ENCODE measurements around the gene SIK3.
"Not testable (repeated sequence)": the region's sequence is repeated elsewhere in the genome, so short reads cannot be mapped to it uniquely, and the experiment has no call there.

SIK3 gene

DNA sequence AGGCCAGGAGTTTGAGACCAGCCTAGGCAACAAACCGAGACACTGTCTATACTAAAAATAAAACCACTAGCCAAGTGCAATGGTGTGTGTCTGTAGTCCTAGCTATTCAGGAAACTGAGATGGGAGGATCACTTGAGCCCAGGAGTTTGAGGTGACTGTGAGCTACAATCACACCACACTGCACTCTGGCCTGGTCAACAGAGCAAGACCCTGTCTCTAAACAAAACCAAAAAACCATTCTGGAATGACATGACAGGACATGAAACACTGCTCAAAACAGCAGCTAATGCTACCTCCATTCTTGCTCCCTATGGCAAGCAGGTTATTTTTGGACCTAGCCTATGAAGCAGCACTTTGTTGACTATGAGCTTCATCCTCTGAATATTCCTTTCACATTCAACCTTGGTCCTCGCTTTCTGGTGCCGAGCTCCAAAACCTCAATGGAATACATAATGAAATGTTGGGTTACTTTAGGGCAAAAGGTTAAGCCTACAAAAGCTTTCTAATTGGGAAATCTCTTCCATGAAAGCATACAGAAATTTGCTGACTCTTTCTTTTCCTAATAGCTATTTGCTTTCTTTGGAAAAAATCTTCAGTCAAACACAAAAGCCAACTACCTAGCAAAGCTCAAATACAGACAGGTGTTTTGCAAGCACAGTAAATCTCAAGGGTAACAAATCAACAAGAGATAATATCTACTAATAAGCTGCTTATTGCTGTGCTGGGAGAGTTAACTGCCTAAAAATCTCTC is 21.1 kb downstream of the SIK3 start:
- no peak for DNase-seq (ENCODE audit: low spot score)

GRCh38 chr11:117075186-117075585 is 23.0 kb downstream of the SIK3 start:
- no peak for DNase-seq (ENCODE audit: low spot score)

- no peak for DNase-seq (ENCODE audit: low spot score)
Measured at GRCh38 chr11:117074119-117074518, 24.1 kb downstream of the SIK3 start.

DNA sequence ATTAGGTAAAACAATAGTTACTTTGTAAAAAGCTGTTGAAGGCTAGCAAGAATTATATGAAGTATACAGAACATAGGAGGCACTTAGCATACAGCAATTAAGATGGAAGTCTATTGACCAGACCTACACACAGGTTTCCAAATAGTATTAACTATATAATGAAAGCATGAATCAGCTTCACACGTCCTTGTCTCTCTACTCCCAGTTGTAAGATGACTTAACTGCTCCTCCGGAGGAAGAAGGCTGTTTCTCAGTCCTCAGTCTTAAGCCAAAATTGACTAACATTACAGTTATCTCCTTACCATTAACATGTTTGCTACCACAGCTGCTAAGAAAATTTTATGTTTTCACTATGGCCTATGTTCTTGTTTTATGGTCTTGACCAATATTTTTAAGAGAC is 24.7 kb downstream of the SIK3 start:
- no peak for DNase-seq (ENCODE audit: low spot score)

GRCh38 chr11:117072517-117073461 is 25.4 kb downstream of the SIK3 start:
- DNase-seq (ENCODE audit: low spot score): peak; percentile 70

GRCh38 chr11:117071344-117071787 is 26.9 kb downstream of the SIK3 start:
- no peak for DNase-seq (ENCODE audit: low spot score)

DNA sequence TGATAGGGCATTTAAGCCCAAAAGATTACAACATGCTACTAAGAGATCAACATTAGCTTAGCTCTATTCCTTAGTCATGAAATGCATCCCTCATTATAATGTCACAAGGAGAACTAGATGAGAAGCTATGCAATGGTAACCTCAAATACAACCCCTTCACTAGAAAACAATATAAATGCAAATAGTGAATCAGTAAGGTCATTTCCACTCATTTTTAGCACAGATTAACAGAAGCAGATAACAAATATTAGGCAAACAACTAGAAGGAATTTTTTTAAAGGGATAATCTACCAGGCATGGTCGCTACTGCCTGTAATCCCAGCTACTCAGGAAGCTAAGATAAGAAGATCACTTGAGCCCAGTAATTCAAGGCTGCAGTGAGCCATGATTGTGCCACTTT is 28.2 kb downstream of the SIK3 start:
- no peak for DNase-seq (ENCODE audit: low spot score)

DNA sequence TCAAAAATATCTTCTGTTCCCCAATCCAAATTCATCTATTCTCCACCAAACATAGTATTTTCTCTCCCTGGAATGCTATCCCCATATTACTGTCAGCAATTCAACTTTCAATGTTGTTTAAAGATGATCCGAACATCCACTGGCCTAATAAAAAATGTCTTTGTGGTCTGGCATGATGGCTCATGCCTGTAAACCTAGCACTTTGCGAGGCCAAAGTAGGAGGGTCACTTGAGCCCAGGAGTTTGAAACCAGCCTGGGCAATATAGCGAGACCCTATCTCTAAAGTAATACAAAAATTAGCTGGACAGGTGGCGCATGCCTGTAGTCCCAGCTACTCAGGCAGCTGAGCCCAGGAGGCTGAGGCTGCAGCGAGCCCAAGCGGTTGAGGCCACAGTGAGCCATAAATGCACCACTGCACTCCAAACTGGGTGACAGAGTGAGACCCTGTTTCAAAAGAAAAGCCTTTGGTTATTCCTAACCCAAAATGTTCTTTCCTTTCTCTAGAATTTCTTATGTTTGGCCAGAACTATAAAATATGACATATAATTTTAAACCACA is 29.8 kb downstream of the SIK3 start:
- no peak for DNase-seq (ENCODE audit: low spot score)

DNA sequence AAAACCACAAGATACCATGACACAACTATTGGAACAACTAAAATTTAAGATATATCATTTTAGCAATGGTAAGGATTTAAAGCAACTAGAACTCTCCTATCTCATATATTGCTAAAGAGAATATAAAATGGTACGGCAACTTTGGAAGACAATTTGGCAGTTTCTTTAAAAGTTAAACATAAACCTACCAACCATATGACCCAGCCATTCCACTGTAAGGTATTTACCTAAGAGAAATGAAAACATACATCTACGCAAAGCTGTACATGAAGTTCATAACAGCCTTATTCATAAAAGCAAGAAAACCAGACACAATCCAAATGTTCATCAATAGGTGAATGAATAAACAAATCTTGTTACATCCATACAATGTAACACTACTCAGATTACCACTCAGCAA is 31.3 kb downstream of the SIK3 start:
- DNase-seq (ENCODE audit: low spot score): no peak

DNA sequence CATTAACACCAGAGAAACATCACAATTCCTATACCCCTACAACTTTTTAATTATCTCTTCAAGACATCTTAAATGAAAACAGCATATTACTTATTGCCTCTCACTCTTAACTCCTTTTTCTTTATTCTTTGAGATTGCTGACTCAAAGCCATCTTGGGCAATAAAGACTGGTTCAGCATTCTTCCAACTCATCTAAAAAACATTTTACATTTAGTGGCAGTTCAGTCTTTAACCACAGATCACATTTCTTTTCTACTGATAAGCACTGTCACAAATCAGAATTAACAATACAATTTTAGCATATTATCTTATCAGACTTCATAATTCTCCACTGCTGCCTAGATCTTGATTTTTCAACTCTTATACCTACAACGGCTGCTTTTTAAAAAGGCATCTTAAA is 34.0 kb downstream of the SIK3 start:
- DNase-seq (ENCODE audit: low spot score): no peak

DNA sequence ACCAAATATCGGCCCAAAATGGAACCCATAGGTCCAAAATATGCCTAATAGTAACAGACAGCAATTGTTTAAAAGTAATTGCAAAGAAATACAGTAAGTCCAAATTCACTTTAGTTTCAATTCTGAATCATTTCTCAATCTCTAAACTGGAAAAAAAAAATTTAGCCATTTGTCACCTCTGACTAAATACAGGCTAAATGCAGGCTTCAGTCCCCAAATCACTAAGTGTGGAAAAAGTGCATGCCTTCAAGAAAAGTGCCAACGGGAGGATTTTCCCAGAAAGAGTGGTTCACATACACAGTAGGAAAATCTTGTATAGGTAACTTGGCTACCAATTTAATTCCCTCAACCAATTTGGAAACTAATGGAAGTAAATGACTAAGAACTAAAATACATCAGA is 35.7 kb downstream of the SIK3 start:
- DNase-seq (ENCODE audit: low spot score): no peak

DNA sequence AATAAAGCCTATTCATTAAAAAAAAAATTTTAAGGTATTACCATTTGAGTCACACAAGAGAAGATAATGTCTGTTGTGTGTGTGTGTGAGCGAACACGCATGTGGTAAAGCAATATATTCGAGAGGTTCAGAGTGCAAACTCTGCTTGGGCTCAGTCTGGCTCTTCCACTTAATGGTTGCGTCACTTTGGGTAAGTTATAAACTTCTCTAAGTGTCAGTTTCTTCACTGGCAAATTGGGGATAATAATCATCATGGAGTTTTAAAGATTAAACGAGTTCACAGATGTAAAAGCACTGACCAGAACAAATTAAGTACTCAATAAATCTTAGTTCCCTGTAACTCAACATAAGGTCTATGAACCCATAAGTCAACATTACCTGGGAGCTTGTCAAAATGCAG is 37.0 kb downstream of the SIK3 start:
- no peak for DNase-seq (ENCODE audit: low spot score)

GRCh38 chr11:117059611-117060148 is 38.5 kb downstream of the SIK3 start:
- DNase-seq (ENCODE audit: low spot score): no peak

GRCh38 chr11:117058761-117059261 is 39.4 kb downstream of the SIK3 start:
- no peak for DNase-seq (ENCODE audit: low spot score)

DNA sequence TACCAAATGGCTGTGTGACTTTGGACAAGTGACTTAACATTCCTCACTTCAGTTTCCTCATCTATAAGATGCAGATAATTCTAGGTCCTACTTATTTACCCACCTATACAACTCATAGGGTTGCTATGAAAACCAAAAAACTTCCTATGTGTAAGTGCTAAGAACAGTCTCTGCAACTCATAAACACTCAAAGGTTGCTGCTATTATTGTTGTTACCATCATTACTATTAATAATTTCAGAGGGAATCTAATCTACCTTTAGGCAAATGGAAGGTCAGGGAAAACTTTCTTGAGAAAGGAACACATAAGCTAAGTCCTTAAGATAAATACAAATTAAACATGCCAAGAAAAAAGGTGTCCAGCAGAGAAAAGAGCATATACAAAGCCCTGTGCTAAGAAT is 40.5 kb downstream of the SIK3 start:
- DNase-seq (ENCODE audit: low spot score): no peak

DNA sequence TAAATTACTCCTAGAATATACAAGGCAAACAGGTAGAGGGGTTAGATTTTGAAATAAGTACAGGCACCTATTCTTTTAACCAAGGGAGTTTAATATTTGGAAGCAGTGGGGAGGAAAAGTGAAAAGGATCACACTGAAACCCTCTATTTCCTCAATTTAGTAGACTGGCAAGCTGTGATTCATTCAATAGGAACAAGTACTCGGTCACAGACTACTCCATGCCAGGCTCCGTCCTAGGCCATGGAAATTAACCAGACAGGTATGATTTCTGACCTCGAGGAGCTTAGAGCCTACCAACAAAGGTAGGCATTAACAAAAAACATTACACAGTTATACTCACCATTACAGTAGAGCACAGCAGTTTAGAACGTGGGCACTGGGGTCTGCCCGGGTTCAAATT is 40.9 kb downstream of the SIK3 start:
- no peak for DNase-seq (ENCODE audit: low spot score)

GRCh38 chr11:117055469-117055868 is 42.8 kb downstream of the SIK3 start:
- DNase-seq (ENCODE audit: low spot score): no peak

GRCh38 chr11:117054382-117054781 is 43.8 kb downstream of the SIK3 start:
- no peak for DNase-seq (ENCODE audit: low spot score)

GRCh38 chr11:117052196-117053149 is 45.8 kb downstream of the SIK3 start:
- no peak for DNase-seq (ENCODE audit: low spot score)

DNA sequence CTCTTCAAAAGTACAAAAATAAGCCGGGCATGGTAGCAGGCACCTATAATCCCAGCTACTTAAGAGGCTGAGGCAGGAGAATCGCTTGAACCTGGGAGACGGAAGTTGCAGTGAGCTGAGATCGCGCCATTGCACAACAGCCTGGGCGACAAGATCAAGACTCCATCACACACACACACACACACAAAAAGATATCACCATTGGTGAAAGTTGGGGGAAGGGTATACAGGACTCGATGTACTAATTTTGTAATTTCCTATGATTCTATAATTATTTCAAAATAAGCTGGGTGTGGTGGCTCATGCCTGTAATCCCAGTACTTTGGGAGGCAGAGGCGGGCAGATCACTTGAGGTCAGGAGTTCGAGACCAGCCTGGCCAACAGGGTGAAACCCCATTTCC is 48.1 kb downstream of the SIK3 start:
- not testable (repeated sequence) for DNase-seq (ENCODE audit: low spot score)

DNA sequence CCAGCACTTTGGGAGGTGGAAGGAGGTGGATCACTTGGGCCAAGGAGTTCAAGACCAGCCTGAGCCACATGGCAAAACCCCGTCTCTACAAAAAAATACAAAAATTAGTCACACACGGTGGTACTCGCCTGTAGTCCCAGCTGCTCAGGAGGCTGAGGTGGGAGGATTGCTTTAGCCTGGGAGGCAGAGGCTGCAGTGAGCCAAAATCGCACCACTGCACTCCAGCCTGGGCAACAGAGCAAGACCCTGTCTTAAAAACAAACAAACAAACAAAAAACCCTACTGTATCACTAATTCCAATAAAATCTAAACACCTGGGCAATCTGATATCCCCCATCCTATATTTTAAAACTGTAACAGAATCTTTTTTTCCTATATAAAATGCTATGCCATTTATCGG is 51.6 kb downstream of the SIK3 start:
- not testable (repeated sequence) for DNase-seq (ENCODE audit: low spot score)

Measured in CD4-positive, alpha-beta T cell treated with Interleukin-15 for 4 hours (primary cell).